CD4-positive, alpha-beta T cell treated with Interleukin-12 subunit alpha and Interleukin-12 subunit beta, for 1 hour (primary cell): ENCODE data around the gene IL4.

ENCODE experiments used
- DNase-seq: peaks from one replicate; pipeline ENCODE4 v3.0.0-alpha.2; 2020

IL4 gene

DNA sequence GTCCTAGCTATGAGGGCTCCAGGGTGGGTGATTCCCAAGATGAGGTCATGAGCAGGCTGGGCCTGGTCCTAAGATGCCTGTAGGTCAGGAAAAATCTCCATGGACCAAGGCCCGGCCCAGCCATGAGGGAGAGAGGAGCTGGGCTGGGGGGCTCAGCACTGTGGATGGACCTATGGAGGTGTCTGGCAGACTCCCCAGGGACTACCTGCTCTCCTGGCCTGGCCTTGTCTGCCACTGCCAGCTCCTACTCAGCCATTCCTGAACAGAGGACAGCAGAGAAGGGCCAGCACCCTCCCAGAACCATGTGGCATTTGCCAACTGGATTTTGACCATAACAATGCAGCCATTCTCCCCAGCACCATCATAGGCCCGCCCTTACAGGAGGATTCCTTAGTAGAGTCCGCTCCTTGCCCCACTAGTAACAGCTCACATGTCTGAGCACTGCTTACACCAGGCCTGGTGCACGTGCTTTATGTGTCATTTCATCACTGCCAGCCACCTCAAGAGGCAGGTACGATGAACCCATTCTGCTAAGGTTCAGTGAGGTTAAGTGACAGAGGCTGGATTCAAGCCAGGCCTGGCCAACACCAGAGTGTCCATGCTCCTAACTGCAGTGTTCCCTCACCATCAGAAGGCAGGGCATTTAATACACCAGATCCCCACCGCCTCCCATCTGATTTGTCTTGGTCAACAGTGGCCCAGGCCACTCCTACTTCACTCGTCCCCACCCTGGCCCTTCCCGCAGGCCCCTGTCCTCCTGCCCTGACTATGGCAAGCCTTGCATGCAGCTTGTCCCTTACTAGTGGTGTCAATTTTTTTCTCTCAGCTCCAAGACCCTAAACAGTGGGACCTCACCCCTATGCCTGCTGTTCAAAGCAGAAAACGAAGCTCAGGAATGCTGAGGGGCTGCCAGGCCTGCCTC, 15.1 kb upstream of the IL4 start:
- no peak for DNase-seq

DNA sequence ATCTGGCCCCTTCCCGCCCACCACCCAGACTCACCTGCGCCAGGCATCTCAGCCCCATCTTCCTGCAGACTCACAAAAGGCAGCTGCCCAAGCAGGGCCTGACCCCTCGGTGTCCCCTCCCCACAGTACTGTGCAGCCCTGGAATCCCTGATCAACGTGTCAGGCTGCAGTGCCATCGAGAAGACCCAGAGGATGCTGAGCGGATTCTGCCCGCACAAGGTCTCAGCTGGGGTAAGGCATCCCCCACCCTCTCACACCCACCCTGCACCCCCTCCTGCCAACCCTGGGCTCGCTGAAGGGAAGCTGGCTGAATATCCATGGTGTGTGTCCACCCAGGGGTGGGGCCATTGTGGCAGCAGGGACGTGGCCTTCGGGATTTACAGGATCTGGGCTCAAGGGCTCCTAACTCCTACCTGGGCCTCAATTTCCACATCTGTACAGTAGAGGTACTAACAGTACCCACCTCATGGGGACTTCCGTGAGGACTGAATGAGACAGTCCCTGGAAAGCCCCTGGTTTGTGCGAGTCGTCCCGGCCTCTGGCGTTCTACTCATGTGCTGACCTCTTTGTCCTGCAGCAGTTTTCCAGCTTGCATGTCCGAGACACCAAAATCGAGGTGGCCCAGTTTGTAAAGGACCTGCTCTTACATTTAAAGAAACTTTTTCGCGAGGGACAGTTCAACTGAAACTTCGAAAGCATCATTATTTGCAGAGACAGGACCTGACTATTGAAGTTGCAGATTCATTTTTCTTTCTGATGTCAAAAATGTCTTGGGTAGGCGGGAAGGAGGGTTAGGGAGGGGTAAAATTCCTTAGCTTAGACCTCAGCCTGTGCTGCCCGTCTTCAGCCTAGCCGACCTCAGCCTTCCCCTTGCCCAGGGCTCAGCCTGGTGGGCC, 13.9 kb upstream of the IL4 start:
- no peak for DNase-seq

DNA sequence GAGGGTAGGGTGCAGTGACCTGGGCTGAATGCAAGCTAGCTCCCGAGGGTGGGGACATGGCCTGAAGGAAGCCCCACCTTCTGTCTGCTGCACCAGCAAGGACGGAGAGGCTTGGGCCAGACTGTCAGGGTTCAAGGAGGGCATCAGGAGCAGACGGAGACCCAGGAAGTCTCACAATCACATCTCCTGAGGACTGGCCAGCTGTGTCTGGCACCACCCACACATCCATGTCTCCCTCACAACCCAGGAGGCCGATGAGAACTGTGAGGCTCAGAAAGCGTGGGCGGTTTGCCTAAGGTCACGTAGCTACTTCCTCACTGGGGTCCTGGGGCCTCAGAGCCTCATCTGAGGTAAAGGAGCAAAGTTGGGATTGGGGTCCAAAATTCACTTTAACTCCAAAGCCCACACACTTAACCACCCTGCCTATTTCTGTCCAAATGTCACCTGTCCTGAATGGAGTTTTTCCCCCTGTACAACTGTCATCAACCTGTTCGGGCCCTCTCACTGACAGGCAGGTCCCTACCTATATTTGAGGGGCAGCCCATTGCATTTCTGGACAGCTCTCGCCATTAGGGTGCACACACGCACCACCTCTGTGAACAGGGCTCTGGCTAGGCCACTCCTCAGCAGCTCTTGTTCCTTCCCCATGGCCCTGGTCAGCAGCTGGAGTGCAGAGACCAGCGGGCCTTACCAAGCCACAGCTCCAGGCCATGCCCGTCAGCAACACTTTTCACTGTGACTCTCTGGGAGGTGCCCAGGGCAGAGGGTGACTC, 12.4 kb upstream of the IL4 start:
- DNase-seq = no peak

DNA sequence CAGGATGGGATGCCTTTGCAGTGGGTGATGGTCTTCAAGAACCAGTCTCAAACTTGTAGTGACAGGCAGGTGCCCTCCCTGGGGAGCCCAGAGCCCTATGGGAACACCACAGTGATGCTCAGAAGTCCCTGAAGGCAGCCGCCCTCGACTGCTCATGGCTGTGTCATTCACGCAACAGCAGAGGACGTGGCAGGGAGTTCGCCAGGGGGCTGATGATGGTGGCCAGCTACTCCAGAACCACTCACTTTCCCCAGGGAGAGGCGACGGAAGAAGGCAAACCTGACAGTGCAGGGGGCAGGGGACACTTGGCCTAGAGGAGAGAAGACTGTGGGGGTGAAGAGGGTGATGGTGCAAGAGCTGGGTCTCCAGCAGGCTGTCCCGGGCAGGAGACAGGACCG, 11.8 kb upstream of the IL4 start:
- DNase-seq = no peak

DNA sequence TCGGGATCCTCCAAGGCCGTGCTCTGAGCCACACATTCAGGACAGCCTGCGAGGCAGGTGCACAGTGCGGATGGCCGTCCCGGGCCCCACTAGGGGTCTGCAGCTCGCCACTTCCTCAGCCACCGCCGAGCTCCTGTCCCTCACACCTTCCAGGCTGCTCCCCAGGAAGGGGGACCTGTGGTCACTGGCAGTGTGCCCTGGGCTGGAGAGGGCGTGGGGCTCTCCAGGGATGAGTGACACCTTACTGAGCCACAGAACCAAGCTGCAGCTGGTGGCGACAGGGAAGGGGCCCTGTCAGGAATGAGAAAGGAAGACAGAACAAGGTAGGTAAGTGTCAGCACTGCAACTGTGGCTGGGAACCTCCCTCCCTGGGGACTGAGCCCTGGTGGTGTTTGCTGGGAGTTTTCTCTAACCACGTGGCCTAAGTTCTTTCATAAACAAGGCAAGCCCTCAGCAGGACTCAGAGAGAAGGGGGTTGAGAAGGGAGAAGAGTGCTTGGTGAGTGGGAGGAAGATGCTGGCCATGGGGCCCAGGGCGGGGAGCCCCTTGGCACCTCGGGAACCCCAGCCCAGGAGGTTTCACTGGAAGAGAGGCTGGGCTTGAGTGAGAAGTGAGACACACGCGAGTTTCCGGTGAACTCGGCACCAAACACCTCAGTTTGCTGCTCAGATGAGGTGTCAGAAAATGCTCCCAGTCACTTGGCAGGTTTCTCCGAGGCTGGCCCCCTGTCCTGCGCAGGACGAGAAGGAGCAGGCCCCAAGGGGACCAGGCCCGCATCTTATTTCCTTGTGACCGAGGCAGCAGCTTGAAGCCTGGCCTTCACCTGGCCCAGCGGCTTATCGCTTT, 10.6 kb upstream of the IL4 start:
- DNase-seq = peak; percentile 41

DNA sequence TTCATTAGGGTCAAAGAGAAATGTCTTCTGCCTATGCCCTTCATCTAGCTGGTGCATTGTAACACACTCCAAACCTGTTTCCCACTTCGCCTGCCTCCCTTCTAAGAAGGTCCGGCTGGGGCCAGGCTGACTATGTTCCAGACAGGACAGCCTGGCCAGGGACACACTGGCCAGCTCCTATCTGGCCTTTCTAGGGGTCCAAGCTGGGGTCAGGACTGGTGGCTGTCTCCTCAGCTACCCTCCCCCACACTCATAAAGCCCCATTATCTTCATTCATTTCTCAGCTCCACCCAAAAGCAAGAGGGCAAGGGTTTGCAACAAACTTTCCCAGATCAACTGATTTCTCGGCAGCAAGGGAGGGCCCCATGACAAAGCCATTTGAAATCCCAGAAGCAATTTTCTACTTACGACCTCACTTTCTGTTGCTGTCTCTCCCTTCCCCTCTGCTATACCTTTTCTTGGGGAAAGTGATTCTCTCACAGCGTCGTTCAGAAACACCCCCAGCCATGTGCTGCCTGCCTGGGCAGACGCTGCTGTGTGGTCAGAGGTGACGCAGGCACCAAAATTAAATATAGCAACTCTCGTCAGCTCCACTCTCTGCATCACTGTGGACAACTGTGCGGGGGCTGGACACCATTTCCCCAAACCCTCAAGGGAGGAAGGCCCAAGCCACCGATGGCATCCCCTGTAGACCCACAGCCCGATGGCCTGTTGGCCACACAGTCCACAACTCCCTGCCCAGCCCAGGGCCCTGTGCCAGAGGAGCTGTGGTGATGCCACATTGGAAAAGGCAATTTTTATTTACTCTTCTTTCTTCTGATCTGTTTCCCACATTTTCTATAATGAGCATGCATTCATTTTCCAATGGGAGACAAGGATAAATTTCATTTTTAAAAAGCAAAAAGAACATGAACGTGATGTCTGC, 9.8 kb upstream of the IL4 start:
- DNase-seq = peak; percentile 42

DNA sequence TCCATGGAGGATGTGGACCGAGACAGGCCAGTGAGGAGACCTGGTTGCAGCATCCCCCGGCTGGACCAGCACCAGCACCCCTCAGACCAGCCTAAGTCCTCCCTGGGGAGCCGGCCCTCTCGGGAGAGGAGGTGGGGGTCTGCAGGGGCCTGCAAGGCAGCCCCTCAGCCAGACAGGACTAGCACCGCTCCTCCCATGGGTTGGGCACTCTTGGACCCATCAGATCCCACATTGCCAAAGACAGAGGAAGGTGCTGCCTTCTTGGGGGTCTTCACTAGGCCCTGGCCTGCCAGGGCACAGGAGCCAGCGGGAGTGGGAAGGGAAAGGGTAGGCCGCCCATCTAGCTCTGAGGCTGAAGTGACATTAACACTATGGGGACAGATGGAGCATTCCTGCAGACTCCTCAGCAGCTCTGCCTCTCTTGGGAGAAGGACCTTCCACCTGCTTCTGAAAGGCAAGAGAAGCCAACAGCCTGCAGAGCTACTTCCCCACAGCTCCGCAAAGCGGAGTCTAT, 9.0 kb upstream of the IL4 start:
- DNase-seq = no peak

DNA sequence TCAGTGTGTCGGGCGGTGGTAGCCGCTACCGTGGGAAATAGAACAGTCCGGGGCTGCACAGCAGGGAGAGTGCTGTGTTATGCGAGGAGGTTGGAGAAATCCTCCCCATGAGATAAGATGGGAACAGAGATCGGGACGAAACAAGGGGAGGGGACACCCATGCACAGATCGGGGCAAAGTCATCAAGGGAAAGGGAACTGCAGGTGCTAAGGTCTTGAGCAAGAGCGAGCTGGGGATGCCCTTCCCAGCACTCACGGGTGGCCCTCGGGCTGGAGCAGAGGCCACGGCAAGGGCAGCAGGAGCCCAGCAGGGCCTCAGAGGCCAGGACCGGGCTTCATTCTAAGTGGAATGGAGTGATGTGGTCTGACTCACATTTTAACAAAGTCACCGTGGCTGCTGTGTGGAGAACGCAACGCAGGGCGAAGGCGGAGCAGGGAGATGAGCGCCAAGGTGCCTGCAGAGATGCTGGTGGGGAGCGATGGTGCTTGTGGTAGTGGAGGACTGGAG, 8.2 kb upstream of the IL4 start:
- DNase-seq = no peak

DNA sequence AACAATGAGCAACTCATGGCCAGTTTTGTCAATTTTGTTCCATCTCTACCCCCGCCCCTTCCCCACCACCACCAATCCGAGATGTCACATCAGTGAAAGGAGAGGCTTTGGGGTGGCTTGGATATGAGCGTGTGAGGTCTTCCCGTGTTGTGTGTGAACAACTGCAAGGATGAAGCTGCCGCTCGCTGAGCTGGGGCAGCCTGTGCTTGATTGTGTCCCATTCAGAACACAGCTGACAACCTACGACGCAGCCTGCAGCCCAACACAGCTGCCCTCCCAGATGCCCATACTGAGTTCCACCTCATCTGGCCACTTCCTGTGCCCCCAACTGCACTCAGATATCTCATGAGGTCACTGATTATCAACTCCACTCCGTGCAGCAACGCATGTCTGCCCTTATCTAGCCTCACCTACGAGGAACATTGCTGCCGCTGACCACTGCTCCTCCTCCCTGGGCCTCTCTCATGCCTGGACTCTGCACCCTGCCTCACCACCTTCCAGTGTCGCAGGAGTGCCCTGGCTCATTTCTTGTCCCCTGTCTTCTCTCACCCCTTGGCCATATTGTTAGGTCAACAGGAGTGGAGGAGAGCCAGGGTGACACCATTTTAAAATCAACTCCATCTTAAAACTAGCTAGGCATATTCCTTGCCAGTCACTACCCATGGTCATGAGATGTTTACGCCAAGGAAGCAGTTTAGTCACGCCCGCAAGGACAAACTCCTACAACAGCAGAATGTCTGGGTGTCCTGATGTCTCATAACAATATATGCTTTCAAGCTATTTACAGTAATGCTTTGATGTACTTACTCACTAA, 7.3 kb upstream of the IL4 start:
- no peak for DNase-seq

DNA sequence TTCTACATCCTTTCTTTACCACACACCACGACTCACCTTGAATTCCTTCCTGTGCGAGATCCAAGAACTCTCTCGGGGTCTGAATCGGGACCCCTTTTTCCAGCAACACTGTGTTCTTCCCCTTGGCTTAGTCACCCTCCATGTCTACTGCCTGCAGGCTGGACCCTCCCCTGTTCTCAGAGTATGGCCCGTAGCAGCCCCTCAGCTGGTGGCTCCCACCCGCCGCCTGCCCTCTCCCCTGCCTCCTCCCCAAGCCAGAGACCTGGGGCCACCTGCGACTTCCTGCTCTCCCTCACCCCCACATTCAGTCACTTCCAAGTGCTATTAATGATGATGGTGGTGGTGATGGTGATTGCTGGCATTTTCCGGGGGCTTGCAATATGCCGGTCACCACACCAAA, 6.5 kb upstream of the IL4 start:
- DNase-seq = no peak

DNA sequence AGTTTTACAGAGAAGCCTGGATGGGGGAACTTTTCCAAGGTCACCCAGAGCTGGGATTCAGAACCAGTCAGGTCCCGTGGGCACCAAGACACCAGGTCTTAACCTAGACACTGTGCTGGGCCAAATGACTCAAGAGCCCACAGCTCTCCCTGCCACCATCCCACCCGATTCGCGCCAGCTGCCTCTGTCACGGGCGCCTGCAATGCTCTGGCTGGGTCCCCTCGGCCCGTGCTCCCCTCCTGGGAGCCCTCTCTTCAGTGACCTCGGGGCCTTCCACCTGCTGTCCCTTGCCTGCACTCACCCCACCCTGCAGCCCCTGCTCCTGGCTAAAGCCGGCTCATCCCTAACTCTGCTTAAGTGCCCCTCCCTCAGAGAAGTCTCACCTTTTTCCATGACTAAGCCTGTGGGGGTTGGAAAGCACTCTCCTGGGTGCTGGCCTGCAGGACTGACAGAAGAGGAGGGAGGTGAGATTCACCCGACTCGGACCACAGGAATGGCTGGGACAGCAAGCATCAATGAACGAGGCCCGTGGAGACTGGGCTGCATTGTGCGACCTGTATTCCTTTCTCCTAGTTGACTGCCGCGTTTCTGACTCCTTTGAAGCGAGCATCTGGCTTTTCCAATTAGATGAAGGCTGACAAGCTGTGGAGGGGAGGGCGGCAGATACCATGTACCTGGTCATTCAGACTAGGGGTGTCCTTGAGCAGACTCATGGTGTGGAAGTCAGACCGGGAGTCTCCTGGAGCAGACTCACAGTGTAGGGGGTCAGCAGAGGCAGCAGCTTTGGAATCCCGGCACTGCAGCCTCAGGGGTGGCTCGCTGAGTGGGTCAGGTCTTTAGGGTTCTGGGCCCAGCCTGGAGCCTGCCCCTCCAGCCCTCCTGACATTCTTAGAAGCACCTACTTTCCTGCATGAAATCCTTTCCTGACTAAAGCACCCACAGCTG, 5.8 kb upstream of the IL4 start:
- DNase-seq = no peak

DNA sequence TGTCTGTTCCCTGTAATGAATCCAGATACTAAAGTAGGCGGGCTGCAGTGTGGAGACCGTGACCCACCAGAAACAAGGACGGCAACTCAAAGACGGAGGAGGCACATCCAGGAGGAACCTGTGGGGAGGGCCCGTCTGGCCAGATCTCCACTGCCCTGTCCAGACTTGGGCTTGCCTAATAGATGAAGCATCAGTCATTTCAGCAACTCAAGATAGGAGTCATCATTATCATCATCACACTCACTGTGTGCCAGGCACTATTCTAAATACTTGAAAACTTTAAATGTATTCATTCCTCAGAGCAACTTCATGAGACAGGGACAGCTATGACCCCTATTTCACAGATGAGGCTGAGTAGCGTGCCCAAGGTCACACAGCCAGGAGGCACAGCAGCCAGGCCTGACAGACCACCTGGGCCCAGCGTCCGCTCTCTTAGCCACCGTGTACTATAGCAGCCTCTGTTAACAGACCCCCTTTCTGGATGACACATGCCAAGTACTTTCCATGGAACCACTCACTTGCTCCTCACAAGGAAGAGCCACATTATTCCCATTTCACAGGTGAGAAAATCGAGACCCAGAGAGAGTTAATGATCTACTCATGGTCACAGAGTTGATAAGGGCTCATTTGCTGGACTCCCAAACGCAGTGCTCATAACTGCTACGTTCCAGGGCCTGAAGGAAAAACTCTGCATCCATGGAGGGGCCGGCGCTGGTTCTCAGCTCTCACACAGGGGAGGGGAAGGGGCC, 4.9 kb upstream of the IL4 start:
- DNase-seq = no peak

DNA sequence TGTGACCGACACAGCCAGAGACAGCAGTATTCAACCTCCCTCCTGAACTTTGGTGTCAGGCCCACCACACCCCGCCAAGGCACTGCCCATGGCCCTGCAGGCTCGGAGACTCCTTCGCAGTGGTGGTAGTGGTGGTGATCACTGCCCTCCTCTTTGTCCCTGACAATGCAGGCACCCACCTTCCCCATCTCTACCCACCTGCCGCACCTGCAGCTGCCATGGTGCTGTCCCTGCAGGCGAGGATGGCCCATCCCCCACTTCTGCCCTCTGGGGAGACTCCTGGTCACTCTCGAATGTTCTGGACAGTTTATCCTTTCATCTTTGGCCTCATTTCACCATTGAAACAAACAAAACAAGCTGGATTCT, 4.4 kb upstream of the IL4 start:
- DNase-seq = no peak

DNA sequence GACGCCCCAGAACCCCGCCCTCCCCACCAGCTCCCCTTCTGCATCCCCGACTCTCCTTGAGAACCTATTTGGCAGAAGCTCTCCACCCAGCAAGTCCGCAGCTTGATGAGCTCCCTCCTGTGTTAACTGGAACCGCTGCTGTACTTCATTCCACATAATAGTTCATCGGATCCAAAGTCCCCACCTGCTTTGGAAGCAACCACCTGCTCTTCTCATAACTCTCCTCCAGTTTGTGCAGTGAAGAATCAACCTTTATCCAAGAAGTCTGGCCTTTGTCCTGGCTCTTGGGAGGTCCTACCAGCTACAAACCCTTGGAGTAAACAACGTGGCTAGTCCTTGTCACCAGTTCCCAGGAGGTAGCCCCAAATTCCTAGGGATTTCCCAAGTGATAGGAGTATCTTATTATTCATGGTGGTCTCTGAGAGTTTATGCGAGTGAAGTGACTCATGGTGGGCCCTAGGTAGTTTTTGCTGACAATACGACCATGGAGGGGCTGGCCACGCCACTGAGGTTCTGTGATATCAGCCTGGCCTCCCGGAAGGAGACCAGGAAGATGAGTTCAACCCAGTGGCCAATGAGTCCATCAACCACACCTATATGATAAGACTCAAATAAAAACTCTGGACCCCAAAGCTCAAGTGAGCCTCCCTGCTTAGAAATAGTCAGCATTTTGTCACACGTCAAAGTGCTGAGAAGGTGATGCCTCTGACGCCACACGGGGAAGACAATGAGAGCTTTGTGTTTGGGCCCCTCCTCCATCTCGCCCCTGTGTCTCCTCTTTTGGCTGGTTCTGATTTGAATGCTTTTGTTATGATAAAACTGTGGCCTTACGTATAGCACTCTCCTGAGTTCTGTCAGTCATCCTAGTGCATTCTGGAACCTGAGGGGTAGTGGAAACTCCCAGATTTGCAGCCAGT, 3.6 kb upstream of the IL4 start:
- DNase-seq = no peak

DNA sequence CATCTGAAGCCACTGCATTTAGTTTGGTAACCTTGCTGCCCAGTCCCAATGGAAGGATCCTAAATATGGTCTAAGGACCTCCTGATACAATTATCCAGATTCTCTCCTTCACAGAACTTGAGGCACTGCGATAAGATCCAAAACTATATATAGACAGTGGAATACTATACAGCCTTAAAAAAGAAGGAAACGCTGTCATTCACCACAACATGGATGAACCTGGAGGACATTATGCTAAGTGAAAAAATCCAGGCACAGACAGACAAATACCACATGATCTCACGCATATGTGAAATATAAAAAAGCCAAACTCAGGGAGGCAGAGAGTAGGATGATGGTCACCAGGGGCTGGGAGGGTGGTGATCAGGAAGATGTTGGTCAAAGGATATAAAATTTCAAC, 2.8 kb upstream of the IL4 start:
- no peak for DNase-seq

DNA sequence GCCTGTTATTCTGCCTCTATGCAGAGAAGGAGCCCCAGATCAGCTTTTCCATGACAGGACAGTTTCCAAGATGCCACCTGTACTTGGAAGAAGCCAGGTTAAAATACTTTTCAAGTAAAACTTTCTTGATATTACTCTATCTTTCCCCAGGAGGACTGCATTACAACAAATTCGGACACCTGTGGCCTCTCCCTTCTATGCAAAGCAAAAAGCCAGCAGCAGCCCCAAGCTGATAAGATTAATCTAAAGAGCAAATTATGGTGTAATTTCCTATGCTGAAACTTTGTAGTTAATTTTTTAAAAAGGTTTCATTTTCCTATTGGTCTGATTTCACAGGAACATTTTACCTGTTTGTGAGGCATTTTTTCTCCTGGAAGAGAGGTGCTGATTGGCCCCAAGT, 301 bp upstream of the IL4 start:
- no peak for DNase-seq
